GM12878 (cell line): Measurements from ENCODE around the gene TBXAS1. TPM values are rescaled to one million over a fixed set of nuclear protein-coding genes. Genes with fewer than 3 reads are reported as not detected.

ENCODE experiments used
- ATAC-seq: fragments of 200-7000 bp; cut with Tn5 transposase; 3 replicates; pipeline ENCODE4 v1.9.1; 2020; ENCODE audit warnings: mild to moderate bottlenecking, moderate library complexity
- BruUV-seq: library from RNA; stranded (reverse); fragments of 400-500 nt; replicated peaks from 2 replicates; lab custom pipeline; 2021; lab: Mats Ljungman, UMichigan
- CTCF ChIA-PET: fragments of 300-600 bp; sonication (Branson Sonifier 250); formaldehyde crosslinking; extraction: SDS; loops from one replicate; lab custom pipeline; 2021; ENCODE audit warnings: inconsistent platforms; lab: Yijun Ruan, JAX
- POLR2A ChIA-PET: fragments of 350-600 bp; formaldehyde crosslinking; extraction: SDS; loops from one replicate; lab custom pipeline; 2021; ENCODE audit warnings: inconsistent platforms; lab: Charles Lee
- RAD21 ChIA-PET: fragments of 300-600 bp; sonication (Branson Sonifier 250); formaldehyde crosslinking; loops from one replicate; lab custom pipeline; 2023; ENCODE audit warnings: antibody characterized with exemption; ENCODE audit not compliant: unreplicated experiment; lab: Charles Lee
- SMC1A ChIA-PET: fragments of 300-600 bp; sonication (Branson Sonifier 250); formaldehyde crosslinking; loops from one replicate; lab custom pipeline; 2023; ENCODE audit not compliant: unreplicated experiment, uncharacterized antibody; lab: Charles Lee
- DNase-seq: peaks from one replicate; pipeline ENCODE4 v3.0.0-alpha.2; 2011; ENCODE audit warnings: low read depth, low spot score
- FAIRE-seq: peaks from 3 replicates; lab custom pipeline; 2011; peaks lifted over from hg19 to GRCh38; lab: Jason Lieb, UNC
- H2AFZ ChIP-seq: 2 replicates; pipeline ENCODE4 v1.6.0; 2011; ENCODE audit warnings: low read depth, low read length, control low read depth; ENCODE audit not compliant: control insufficient read depth
- H3K27ac ChIP-seq: 2 replicates; pipeline ENCODE4 v1.5.1; 2011; ENCODE audit warnings: control low read depth; ENCODE audit not compliant: control insufficient read depth, insufficient read depth
- H3K27me3 ChIP-seq, 2 experiments: replicated peaks in 1 of 2; 2 replicates each; pipeline versions ENCODE4 v1.6.0 to v1.6.1; 2011; ENCODE audit warnings: low read length in 1 of 2; ENCODE audit not compliant: control insufficient read depth in 2 of 2, insufficient read depth in 2 of 2
- H3K36me3 ChIP-seq, 2 experiments: 2 replicates each; pipeline ENCODE4 v1.5.1; 2011; ENCODE audit warnings: low read length in 1 of 2; ENCODE audit not compliant: control insufficient read depth in 2 of 2, insufficient read depth in 2 of 2
- H3K4me1 ChIP-seq: 2 replicates; pipeline ENCODE4 v1.6.1; 2011; ENCODE audit warnings: mild to moderate bottlenecking, low read length, moderate library complexity, mixed read lengths; ENCODE audit not compliant: control insufficient read depth, insufficient read depth
- H3K4me2 ChIP-seq: 2 replicates; pipeline ENCODE4 v1.6.0; 2011; ENCODE audit warnings: control low read depth; ENCODE audit not compliant: control insufficient read depth, insufficient read depth
- H3K4me3 ChIP-seq: fragments of 200-600 bp; sonication (generic); 2 replicates; pipeline ENCODE4 v1.5.1; 2016
- H3K79me2 ChIP-seq: 2 replicates; pipeline ENCODE4 v1.6.0; 2011; ENCODE audit warnings: low read length; ENCODE audit not compliant: control insufficient read depth, insufficient read depth
- H3K9ac ChIP-seq: 2 replicates; pipeline ENCODE4 v1.8.0; 2011; ENCODE audit warnings: low read length, control low read depth, mixed read lengths; ENCODE audit not compliant: control insufficient read depth, insufficient read depth
- H3K9me3 ChIP-seq: replicated peaks from 3 replicates; pipeline ENCODE4 v1.5.1; 2011; ENCODE audit warnings: mild to moderate bottlenecking, low read length; ENCODE audit not compliant: control insufficient read depth, insufficient read depth
- H4K20me1 ChIP-seq: 2 replicates; pipeline ENCODE4 v1.6.0; 2011; ENCODE audit not compliant: control insufficient read depth, insufficient read depth
- CREB1 ChIP-seq: IDR thresholded peaks from 2 replicates; pipeline ENCODE4 v1.6.1; 2012; ENCODE audit warnings: low read depth, mild to moderate bottlenecking, inconsistent platforms
- EP300 ChIP-seq, 2 experiments: fragments of 150-350 bp in 1 of 2; IDR thresholded peaks; 2 replicates each; pipeline ENCODE4 v1.6.1; 2011 to 2012; ENCODE audit warnings: low read depth in 2 of 2, low read length in 2 of 2, borderline replicate concordance in 1 of 2, improper control_type of control experiment in 1 of 2, inconsistent platforms in 1 of 2; ENCODE audit not compliant: control insufficient read depth in 1 of 2
- HDAC6 ChIP-seq: fragments of 200-600 bp; sonication (generic); IDR thresholded peaks from one replicate; pipeline ENCODE4 v1.8.0; 2017; ENCODE audit warnings: antibody characterized with exemption; ENCODE audit not compliant: unreplicated experiment
- IRF4 ChIP-seq: IDR thresholded peaks from 2 replicates; pipeline ENCODE4 v1.6.1; 2011; ENCODE audit warnings: low read depth, low read length
- JUNB ChIP-seq: IDR thresholded peaks from 2 replicates; pipeline ENCODE4 v1.6.1; 2016; ENCODE audit warnings: antibody characterized with exemption, mild to moderate bottlenecking
- KLF5 ChIP-seq: fragments of 450-650 bp; IDR thresholded peaks from 2 replicates; pipeline ENCODE4 v1.6.1; 2014; ENCODE audit warnings: mild to moderate bottlenecking; ENCODE audit not compliant: partially characterized antibody
- MEF2A ChIP-seq: IDR thresholded peaks from 2 replicates; pipeline ENCODE4 v1.6.1; 2011; ENCODE audit warnings: low read depth, mild to moderate bottlenecking, low read length, moderate library complexity; ENCODE audit not compliant: insufficient read depth
- MYB ChIP-seq: fragments of 150-350 bp; IDR thresholded peaks from 2 replicates; pipeline ENCODE4 v1.6.1; 2014; ENCODE audit warnings: mild to moderate bottlenecking, low read depth, low read length, borderline replicate concordance
- PAX8 ChIP-seq: fragments of 450-650 bp; IDR thresholded peaks from 2 replicates; pipeline ENCODE4 v1.6.1; 2017; ENCODE audit warnings: mild to moderate bottlenecking, moderate library complexity
- RCOR1 ChIP-seq: conservative IDR thresholded peaks from 2 replicates; pipeline ENCODE4 v1.6.1; 2012; ENCODE audit warnings: low read depth, low read length, improper control_type of control experiment
- SMAD5 ChIP-seq: IDR thresholded peaks from 2 replicates; pipeline ENCODE4 v1.6.1; 2016; ENCODE audit warnings: antibody characterized with exemption, low read depth
- SPI1 ChIP-seq: IDR thresholded peaks from 2 replicates; pipeline ENCODE4 v1.6.1; 2011; ENCODE audit warnings: low read depth, mild to moderate bottlenecking, low read length, moderate library complexity, borderline replicate concordance; ENCODE audit not compliant: insufficient read depth
- SRF ChIP-seq, 2 experiments: IDR thresholded peaks; 2 replicates each; pipeline ENCODE4 v1.6.1; 2011; ENCODE audit warnings: low read depth in 2 of 2, low read length in 2 of 2, mild to moderate bottlenecking in 1 of 2, moderate library complexity in 1 of 2
- YY1 ChIP-seq: IDR thresholded peaks from 2 replicates; pipeline ENCODE4 v1.6.1; 2011; ENCODE audit warnings: low read depth, mild to moderate bottlenecking, low read length
- WGBS: methylation state at CpG from one replicate; pipeline ENCODE4 v1.1.6; 2016; ENCODE audit warnings: low lambda C conversion rate; ENCODE audit not compliant: insufficient replicate concordance, insufficient coverage; ENCODE audit errors: missing lambda C conversion rate; 5-methylcytosine and 5-hydroxymethylcytosine counted together
- in situ Hi-C: fragments of 300-500 bp; cut with MboI; formaldehyde crosslinking; loops from 9 replicates; pipeline ENCODE4 v1.14.3; 2018; ENCODE audit warnings: mixed read lengths
- intact Hi-C: fragments of 100-400 bp; cut with micrococcal nuclease; formaldehyde crosslinking; loops from one replicate; pipeline ENCODE4 v1.14.2; 2022; ENCODE audit not compliant: unreplicated experiment
- polyA plus RNA-seq, 11 experiments: library from polyadenylated mRNA; depleted of rRNA in 4 of 11; unstranded in 6 of 11; stranded (reverse) in 5 of 11; fragments of >200 nt; fragmentation: Nextera tagmentation in 4 of 11; fragmentation: Illumina TruSeq in 1 of 11; extraction: Ambion mirVana in 4 of 11; extraction: Trizol in 1 of 11; gene quantifications; 1 replicate in 1 of 11; 2 replicates in 10 of 11; pipeline versions ENCODE4 v1.2.1 to v1.2.3, GENCODE V29; 2011 to 2016; ENCODE audit warnings: inconsistent platforms in 2 of 11, missing spikeins in 2 of 11, low read depth in 1 of 11
- total RNA-seq, 4 experiments: library from RNA; depleted of rRNA in 3 of 4; stranded (reverse); fragments of >200 nt in 3 of 4; fragmentation: Illumina TruSeq in 1 of 4; extraction: Trizol in 1 of 4; gene quantifications; 2 replicates each; pipeline versions ENCODE4 v1.2.1 to v1.2.3, GENCODE V29; 2013 to 2021
- TF ChIP-seq, protein P1 (sequence below): IDR thresholded peaks from 2 replicates; pipeline ENCODE4 v1.6.1; 2012; ENCODE audit warnings: low read depth, low read length, improper control_type of control experiment
- TF ChIP-seq, protein P2 (sequence below): fragments of 450-650 bp; IDR thresholded peaks from 2 replicates; pipeline ENCODE4 v1.6.1; 2017; ENCODE audit warnings: mild to moderate bottlenecking, moderate library complexity
- TF ChIP-seq, protein P3 (sequence below): IDR thresholded peaks from 2 replicates; pipeline ENCODE4 v1.6.1; 2011; ENCODE audit warnings: low read depth, low read length, improper control_type of control experiment, borderline replicate concordance

The TBXAS1 gene
- total and polyA plus RNA-seq, 10 of the 15 experiments (the other 5 are each of a cell fraction or from before 2014, with no cell fraction given) = 1.5 to 32.7 (median 16.3) TPM

DNA sequence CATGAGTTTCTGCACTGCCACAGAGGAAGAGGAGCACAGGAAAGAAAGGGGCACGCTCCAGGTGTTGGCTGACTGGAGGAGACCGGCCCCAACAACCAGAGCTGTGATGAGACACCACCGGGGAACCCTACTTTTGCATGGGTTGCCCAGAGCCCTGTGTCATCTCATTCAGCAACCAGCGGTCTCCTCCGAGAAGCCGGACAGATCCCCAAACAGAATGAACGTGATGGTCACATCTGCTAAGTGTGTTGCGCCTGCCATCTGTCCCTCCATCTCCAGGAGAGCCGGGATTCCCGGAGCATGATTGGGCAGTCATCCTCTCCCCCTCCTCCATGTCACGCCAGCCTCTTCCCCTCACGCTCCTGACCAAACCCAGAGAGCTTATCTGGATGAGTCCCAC lies 210.8 kb downstream of the TBXAS1 start:
- RAD21 ChIA-PET = no interaction called here
- SMC1A ChIA-PET = no interaction called here
- ATAC-seq (no peak), DNase-seq (no peak), FAIRE-seq (no peak)
- no TSS peak for BruUV-seq
- Histone ChIP-seq H3K79me2 (no peaks in the 10 kb centered on the region), H3K9me3 (no peaks in the 10 kb centered on the region), H3K4me3 (no peak overlapping the region), H3K36me3 (peaks cover 3 to 10% of the 10 kb centered on the region in 2 experiments; a peak in 3 of 4 replicates), H3K4me2 (no peak overlapping the region), H3K27ac (no peak overlapping the region), H4K20me1 (peaks cover 3% of the 10 kb centered on the region; the same call in 1 of the 2 replicates), H3K27me3 (no peaks in the 10 kb centered on the region), H3K9ac (no peak overlapping the region), H2AFZ (no peak overlapping the region), H3K4me1 (peaks cover 4% of the 10 kb centered on the region)
- TF ChIP-seq CREB1 (no peak), JUNB (no peak), PAX8 (no peak), EP300 (IDR thresholded peaks at IDR 0.05; ENCODE audit: borderline replicate concordance in 1 of 2, control insufficient read depth in 1 of 2, low read depth in 2 of 2, low read length in 2 of 2) (no peak), SPI1 (no peak), SMAD5 (no peak), YY1 (no peak), RCOR1 (no peak), MYB (no peak), SRF (IDR thresholded peaks at IDR 0.05; ENCODE audit: low read depth in 2 of 2, low read length in 2 of 2) (no peak), KLF5 (no peak), MEF2A (no peak), HDAC6 (no peak), IRF4 (no peak)
- TF ChIP-seq, protein P1, sequence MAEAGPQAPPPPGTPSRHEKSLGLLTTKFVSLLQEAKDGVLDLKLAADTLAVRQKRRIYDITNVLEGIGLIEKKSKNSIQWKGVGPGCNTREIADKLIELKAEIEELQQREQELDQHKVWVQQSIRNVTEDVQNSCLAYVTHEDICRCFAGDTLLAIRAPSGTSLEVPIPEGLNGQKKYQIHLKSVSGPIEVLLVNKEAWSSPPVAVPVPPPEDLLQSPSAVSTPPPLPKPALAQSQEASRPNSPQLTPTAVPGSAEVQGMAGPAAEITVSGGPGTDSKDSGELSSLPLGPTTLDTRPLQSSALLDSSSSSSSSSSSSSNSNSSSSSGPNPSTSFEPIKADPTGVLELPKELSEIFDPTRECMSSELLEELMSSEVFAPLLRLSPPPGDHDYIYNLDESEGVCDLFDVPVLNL = no peak
- TF ChIP-seq, protein P2, sequence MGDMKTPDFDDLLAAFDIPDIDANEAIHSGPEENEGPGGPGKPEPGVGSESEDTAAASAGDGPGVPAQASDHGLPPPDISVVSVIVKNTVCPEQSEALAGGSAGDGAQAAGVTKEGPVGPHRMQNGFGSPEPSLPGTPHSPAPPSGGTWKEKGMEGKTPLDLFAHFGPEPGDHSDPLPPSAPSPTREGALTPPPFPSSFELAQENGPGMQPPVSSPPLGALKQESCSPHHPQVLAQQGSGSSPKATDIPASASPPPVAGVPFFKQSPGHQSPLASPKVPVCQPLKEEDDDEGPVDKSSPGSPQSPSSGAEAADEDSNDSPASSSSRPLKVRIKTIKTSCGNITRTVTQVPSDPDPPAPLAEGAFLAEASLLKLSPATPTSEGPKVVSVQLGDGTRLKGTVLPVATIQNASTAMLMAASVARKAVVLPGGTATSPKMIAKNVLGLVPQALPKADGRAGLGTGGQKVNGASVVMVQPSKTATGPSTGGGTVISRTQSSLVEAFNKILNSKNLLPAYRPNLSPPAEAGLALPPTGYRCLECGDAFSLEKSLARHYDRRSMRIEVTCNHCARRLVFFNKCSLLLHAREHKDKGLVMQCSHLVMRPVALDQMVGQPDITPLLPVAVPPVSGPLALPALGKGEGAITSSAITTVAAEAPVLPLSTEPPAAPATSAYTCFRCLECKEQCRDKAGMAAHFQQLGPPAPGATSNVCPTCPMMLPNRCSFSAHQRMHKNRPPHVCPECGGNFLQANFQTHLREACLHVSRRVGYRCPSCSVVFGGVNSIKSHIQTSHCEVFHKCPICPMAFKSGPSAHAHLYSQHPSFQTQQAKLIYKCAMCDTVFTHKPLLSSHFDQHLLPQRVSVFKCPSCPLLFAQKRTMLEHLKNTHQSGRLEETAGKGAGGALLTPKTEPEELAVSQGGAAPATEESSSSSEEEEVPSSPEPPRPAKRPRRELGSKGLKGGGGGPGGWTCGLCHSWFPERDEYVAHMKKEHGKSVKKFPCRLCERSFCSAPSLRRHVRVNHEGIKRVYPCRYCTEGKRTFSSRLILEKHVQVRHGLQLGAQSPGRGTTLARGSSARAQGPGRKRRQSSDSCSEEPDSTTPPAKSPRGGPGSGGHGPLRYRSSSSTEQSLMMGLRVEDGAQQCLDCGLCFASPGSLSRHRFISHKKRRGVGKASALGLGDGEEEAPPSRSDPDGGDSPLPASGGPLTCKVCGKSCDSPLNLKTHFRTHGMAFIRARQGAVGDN = no peak
- TF ChIP-seq, protein P3, sequence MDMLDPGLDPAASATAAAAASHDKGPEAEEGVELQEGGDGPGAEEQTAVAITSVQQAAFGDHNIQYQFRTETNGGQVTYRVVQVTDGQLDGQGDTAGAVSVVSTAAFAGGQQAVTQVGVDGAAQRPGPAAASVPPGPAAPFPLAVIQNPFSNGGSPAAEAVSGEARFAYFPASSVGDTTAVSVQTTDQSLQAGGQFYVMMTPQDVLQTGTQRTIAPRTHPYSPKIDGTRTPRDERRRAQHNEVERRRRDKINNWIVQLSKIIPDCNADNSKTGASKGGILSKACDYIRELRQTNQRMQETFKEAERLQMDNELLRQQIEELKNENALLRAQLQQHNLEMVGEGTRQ = no peak
- in situ Hi-C loops (no loop called here), intact Hi-C loops (no loop called here)
- POLR2A ChIA-PET = no interaction called here
- CTCF ChIA-PET = no interaction called here
- WGBS = 95% methylated on average over 12 of the region's 12 CpGs
